ENCODE measurements around the gene CD40LG.

The CD40LG gene

DNA sequence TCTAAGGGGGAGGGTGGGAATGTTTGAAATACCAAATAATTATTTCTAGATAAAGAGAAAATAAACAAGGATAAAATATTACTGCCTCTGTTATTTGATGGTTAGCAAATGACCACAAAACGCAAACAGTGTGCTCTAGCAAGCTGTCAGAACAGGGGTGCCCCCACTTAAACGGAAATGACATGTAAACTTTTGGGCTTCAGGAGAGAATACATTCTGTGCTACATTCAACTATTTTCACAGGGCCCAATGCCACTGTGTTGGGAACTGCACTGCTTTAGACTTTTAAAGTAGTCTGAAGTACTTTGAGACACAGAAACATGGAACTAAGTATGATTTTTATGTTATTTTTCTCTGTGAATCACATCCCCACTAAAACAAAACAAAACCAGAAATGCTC lies 14.1 kb downstream of the CD40LG start:
- no peak for DNase-seq (ENCODE audit: extremely low read depth, low read depth)
- TF ChIP-seq, protein P1, sequence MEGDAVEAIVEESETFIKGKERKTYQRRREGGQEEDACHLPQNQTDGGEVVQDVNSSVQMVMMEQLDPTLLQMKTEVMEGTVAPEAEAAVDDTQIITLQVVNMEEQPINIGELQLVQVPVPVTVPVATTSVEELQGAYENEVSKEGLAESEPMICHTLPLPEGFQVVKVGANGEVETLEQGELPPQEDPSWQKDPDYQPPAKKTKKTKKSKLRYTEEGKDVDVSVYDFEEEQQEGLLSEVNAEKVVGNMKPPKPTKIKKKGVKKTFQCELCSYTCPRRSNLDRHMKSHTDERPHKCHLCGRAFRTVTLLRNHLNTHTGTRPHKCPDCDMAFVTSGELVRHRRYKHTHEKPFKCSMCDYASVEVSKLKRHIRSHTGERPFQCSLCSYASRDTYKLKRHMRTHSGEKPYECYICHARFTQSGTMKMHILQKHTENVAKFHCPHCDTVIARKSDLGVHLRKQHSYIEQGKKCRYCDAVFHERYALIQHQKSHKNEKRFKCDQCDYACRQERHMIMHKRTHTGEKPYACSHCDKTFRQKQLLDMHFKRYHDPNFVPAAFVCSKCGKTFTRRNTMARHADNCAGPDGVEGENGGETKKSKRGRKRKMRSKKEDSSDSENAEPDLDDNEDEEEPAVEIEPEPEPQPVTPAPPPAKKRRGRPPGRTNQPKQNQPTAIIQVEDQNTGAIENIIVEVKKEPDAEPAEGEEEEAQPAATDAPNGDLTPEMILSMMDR (IDR thresholded peaks at IDR 0.05; ENCODE audit: low read depth, low read length): no peak

DNA sequence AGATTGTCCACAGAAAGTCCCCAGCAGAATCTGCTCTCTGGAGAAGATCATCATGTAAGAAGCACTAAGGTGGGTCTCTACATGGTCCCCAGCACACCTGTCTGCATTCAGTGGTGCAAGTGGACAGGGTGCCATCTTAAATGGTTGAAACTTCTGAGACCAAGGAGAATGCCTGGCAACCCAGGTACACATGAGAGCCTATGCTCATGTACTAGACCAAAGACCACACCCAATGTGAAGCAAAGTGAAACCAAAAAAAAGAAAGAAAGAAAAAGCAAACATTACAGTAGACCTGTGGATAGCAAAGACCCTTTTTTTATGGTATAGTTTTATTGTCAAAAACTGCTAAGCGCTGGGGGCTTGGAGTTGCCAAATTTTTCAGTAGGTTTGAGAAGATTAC lies 15.0 kb downstream of the CD40LG start:
- TF ChIP-seq, protein P1 (IDR thresholded peaks at IDR 0.05; ENCODE audit: low read depth, low read length): no peak

DNA sequence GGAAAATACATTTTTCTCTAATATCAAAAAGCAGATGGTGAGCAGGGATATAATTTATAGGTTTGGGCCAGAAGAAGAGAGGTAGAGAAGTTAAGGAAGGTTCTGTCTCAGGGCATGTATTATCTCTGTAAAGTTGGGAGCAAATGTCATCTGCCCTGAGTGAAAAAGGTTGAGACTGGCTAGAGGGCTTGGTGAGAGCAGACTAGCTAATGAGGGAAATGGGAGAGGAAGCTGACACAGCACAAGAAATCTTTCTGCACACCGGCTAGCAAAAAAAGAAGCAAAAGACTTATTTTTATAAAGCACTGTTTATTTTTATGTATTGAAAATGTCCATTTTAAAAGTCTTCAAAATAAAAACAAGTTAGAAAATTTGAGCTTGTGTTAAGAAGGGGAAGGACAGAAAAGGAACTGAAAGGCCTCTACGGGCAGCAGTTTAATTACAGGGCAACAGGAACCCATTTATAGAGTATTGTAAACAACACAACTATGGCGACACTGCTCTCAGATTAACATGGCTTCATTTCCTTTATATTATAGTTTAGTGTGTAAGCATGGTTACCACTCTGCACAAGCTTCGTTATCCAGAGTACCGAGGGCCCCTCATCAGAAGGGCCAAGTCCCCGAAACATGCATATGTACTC lies 17.4 kb downstream of the CD40LG start:
- no peak for DNase-seq (ENCODE audit: extremely low read depth, low read depth)
- TF ChIP-seq, protein P1 (IDR thresholded peaks at IDR 0.05; ENCODE audit: low read depth, low read length): no peak

More for the DNA sequence above, 15.0 kb downstream of the CD40LG start:
- no peak for DNase-seq (ENCODE audit: extremely low read depth, low read depth)

DNA sequence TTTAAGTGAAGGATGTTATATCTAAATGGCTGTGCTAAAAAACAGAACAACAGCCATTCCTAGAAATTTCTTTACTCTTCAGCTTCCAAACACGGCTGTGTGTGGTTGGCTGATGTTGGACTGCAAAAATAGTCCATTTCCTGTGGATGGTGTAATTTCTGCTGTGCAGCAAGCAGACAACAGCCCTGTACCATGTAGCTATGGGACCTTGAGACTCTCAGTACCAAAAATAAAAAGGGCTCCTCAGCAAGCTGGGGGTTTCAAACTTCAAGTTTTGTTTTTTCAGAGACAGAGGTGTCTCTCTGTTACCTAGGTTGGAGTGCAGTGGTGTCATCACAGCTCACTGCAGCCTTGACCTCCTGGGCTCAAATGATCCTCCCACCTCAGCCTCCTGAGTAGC lies 18.1 kb downstream of the CD40LG start:
- no peak for DNase-seq (ENCODE audit: extremely low read depth, low read depth)
- TF ChIP-seq, protein P1 (IDR thresholded peaks at IDR 0.05; ENCODE audit: low read depth, low read length): no peak

DNA sequence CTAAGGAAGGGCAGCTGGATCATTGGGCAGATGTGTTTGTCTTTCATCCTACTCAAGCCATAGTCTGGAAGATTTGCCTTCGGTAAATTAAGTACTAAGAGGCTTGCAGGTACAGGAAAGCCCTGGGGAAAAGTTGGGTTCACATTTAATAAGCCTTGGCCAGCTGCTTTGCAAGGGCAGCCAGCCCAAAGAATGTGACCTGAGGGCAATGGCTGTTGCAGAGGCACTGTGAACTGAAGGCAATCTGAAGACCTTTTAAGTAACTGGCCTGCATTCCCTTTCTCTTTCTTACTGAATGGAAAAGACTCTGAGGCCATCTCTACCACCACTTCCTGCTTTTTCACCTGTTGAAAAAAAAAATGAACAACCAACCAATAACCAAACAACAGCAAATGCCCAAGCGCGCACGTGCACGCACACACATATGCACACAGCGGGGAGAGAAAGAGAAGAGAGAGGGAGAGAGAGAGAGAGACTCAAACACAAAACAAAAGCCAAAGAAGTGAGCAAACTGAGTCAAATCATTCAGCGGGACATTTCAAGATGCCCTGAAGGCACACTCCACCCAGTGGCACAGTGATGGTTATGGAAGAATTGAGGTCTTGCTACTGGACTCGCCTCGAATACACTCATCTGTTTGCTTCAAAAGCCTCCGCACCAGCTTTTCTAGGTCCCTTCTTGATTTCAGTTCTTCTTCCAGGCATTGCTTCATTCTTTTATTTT lies 19.6 kb downstream of the CD40LG start:
- TF ChIP-seq, protein P1 (IDR thresholded peaks at IDR 0.05; ENCODE audit: low read depth, low read length): no peak

DNA sequence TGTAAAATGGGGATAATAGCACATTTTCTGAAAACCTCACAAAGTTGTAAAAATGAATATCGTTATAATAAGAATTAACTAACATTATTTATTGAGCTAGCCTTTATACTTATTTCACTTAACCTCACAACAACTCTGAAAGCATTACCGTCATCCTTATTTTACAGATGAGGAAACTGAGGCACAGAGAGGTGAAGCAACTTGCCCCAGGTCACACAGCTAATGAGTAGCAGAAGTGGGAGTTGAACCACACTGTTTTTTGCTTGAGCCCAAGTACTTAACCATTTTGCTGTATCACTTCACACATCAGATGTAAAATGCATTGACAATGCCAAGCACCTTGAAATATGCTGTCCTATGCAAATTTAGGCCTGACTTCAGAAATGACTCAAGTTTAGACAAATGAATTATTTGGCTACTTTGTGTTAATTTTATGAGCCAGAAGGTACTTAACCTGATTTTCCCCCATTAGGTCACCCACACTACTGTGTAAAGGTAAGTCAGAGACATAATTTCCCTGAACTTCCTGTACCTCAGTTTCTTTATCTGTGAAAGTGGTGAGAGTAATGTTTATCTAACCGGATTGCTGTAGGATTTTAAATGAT lies 23.1 kb downstream of the CD40LG start:
- TF ChIP-seq, protein P1 (IDR thresholded peaks at IDR 0.05; ENCODE audit: low read depth, low read length): no peak
- DNase-seq (ENCODE audit: extremely low read depth, low read depth): no peak

More for the DNA sequence above, 19.6 kb downstream of the CD40LG start:
- DNase-seq (ENCODE audit: extremely low read depth, low read depth): no peak
